ENCODE measurements around the gene RND3. TPM values are rescaled to one million over a fixed set of nuclear protein-coding genes. Genes with fewer than 3 reads are reported as not detected.

Gene RND3
- total and polyA plus RNA-seq, 2 donors (not counting 1 experiment from before 2014, with no cell fraction given), result not detected

- CTCF ChIA-PET, result no interaction called here
- H3K27me3 Mint-ChIP-seq, result no peaks in the 10 kb centered on the region
- WGBS (ENCODE audit: insufficient coverage), result no CpG with 5 or more reads among the region's 5 CpGs
Measured at GRCh38 chr2:150466741-150467620, 20.5 kb downstream of the RND3 start.

More at GRCh38 chr2:150466741-150467620, 20.5 kb downstream of the RND3 start:
- Histone ChIP-seq H4K20me1 (ENCODE audit: control insufficient read depth, insufficient read depth, low read length, poor library complexity, severe bottlenecking) (no peaks in the 10 kb centered on the region), H3K27ac (ENCODE audit: low read length in 2 of 2) (no peak overlapping the region), H3K4me1 (ENCODE audit: control insufficient read depth in 2 of 2, insufficient read depth in 2 of 2, low read length in 2 of 2) (no peaks in the 10 kb centered on the region), H3K4me3 (ENCODE audit: control extremely low read depth in 1 of 5, extremely low read depth in 1 of 5, insufficient read depth in 1 of 5, low read depth in 2 of 5, low read length in 4 of 5) (no peak overlapping the region), H3K9me3 (ENCODE audit: control extremely low read depth in 1 of 3, control insufficient read depth in 2 of 3, insufficient read depth in 1 of 3, low read length in 2 of 3) (no peaks in the 10 kb centered on the region), H3K4me2 (replicated peaks; ENCODE audit: low read depth, low read length, poor library complexity, severe bottlenecking) (no peak overlapping the region), H3K9ac (ENCODE audit: low read length) (no peak overlapping the region), H2AFZ (ENCODE audit: insufficient read depth, low read depth, low read length, poor library complexity, severe bottlenecking) (no peak overlapping the region), H3K79me2 (ENCODE audit: control insufficient read depth, insufficient read depth, low read length) (no peaks in the 10 kb centered on the region), H3K36me3 (replicated peaks in 1 of 2; ENCODE audit: control extremely low read depth in 1 of 2, control insufficient read depth in 1 of 2, extremely low read depth in 1 of 2, insufficient read depth in 2 of 2, low read length in 1 of 2) (no peaks in the 10 kb centered on the region), H3K27me3 (replicated peaks in 1 of 4; ENCODE audit: control extremely low read depth in 1 of 4, control insufficient read depth in 3 of 4, insufficient read depth in 4 of 4, low read length in 3 of 4) (no peaks in the 10 kb centered on the region)
- DNase-seq (no peak), ATAC-seq (ENCODE audit: low read depth) (no peak)
- TF ChIP-seq CTCF (IDR thresholded peaks at IDR 0.05), result no peak
- no peak for TF ChIP-seq EZH2 (IDR thresholded peaks at IDR 0.05; ENCODE audit: borderline replicate concordance, insufficient read depth, low read depth, low read length, poor library complexity, severe bottlenecking)
- POLR2A ChIA-PET, result no interaction called here
- H3K4me3 Mint-ChIP-seq, result no peak overlapping the region
- no peak overlapping the region for H3K27ac Mint-ChIP-seq
- no peaks in the 10 kb centered on the region for H3K9me3 Mint-ChIP-seq (ENCODE audit: insufficient read depth)
- intact Hi-C loops (cut with micrococcal nuclease), result no loop called here
- no peaks in the 10 kb centered on the region for H3K4me1 Mint-ChIP-seq
